GM12891 (cell line): ENCODE measurements around the gene CAPN5.

Experiments used
- PAX5 ChIP-seq: IDR thresholded peaks from 2 replicates; pipeline ENCODE4 v1.6.1; 2011; ENCODE audit warnings: low read length, moderate library complexity, mild to moderate bottlenecking; ENCODE audit not compliant: insufficient read depth, severe bottlenecking
- POLR2A ChIP-seq: IDR thresholded peaks from 2 replicates; pipeline ENCODE4 v1.6.1; 2011; ENCODE audit warnings: low read depth, low read length, control low read depth
- POLR2AphosphoS5 ChIP-seq: IDR thresholded peaks from 2 replicates; pipeline ENCODE4 v1.6.1; 2011; ENCODE audit warnings: low read depth, low read length, control low read depth
- POU2F2 ChIP-seq: IDR thresholded peaks from 2 replicates; pipeline ENCODE4 v1.6.1; 2011; ENCODE audit warnings: low read depth, mild to moderate bottlenecking, control low read depth, low read length, moderate library complexity
- SPI1 ChIP-seq: IDR thresholded peaks from 2 replicates; pipeline ENCODE4 v1.6.1; 2011; ENCODE audit warnings: low read depth, low read length, control low read depth
- TAF1 ChIP-seq: IDR thresholded peaks from 2 replicates; pipeline ENCODE4 v1.6.1; 2011; ENCODE audit warnings: low read depth, low read length, control low read depth

- TF ChIP-seq POU2F2 (no peak), POLR2AphosphoS5 (no peak), SPI1 (no peak), POLR2A (no peak), TAF1 (no peak), PAX5 (no peak)
These were observed 74.7 kb downstream of the CAPN5 start for GRCh38 chr11:77141475-77141874.
